DMS 273 (cell line): ENCODE data around the gene SPRYD3.
"Not testable (repeated sequence)": the region's sequence is repeated elsewhere in the genome, so short reads cannot be mapped to it uniquely, and the experiment has no call there.

Source experiments
- DNase-seq: peaks from one replicate; lab custom pipeline; 2025; ENCODE audit not compliant: unreplicated experiment; lab: John Stamatoyannopoulos, UW

SPRYD3 gene

DNA sequence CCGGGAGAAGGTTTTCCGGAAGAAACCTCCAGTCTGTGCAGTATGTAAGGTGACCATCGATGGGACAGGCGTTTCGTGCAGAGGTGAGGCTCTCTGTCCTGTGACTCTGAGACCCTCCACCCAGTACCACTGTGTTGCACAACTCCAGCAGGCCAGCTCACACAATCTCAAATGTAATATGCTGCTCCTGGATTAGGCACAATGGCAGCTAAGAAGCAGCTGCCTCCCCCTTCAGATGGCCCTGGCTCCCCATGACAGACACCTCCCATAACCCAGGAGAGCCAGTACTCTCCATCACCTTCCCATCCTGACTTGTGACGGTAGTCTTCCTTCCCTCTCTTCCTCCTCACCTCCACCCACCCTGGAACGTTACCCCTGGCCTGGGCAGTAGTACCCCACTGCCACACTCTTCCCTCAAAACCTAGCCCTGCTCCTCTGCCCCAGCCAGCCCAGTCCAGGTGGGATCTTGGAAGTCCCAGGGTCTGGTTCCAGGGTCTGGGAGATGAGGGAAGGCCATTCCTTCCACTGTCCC, 27.2 kb downstream of the SPRYD3 start:
- DNase-seq, result no peak

DNA sequence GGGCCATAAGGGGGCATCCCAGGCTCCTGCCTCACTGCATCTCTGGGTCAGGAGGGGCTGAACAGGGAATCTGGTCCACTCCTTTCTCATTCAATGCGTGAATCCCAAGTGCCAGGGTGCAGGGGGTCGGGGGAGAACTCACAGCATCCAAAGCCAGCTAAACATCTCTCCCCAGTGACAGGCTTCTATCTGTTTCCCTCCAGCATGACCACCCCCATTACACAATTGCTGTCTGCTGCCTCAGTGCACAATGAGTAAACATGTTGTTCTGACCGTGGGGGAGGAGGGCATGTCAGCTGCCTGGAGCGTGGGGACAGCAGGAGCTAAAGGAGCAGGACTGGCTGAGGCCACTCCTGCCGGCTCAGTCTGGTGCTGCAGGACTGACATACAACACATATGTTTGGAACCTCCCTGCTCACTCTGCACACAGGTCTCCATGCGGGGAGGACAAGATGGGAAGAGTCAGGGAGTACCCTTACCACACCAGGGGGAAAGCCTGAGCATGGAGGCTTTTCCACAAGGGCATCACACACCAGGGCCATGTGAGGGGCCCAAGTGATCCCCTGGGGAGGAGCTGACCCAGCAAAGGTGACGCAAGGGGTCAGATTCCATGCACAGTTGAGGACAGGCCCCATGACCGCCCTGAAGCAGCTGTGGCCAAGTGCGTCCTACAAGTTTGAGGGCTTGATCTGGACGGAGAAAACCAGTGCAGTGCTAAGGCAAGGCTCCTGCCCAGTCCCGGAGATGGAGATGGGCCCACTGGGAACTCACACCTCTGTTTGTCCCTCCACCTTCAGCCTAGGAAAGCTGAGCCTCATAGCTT, 27.9 kb downstream of the SPRYD3 start:
- peak; percentile 40 for DNase-seq

DNA sequence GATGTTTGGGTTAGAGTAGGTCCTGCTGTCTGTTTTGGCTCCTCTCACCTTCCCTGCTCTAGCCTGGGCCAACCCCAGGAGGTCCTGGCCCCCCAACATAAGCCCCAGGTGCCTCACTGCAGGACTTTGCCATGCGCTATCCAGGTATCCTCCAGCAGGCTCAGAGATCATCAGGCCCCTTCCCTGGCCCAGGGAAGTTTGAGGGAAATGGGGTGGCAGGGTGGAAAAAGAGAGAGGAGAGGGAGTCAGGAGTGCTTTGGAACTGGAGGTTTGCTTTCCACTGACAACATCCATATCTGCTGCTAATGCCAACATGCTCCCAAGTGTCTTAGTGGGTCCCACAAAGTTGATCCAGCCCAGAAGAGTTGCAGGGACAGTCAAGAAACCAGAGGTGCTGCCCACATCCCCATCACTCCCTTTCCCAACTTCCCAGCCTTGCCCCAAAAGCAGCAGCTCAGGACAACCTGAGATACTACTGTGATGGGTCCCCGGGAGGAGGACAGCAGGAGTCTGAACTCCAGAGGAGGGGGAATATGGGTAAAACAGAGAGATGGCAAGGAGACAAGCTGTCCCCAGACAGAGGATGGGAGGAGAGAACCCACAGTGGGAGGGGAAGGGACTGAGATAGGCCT, 28.6 kb downstream of the SPRYD3 start:
- DNase-seq, result no peak

DNA sequence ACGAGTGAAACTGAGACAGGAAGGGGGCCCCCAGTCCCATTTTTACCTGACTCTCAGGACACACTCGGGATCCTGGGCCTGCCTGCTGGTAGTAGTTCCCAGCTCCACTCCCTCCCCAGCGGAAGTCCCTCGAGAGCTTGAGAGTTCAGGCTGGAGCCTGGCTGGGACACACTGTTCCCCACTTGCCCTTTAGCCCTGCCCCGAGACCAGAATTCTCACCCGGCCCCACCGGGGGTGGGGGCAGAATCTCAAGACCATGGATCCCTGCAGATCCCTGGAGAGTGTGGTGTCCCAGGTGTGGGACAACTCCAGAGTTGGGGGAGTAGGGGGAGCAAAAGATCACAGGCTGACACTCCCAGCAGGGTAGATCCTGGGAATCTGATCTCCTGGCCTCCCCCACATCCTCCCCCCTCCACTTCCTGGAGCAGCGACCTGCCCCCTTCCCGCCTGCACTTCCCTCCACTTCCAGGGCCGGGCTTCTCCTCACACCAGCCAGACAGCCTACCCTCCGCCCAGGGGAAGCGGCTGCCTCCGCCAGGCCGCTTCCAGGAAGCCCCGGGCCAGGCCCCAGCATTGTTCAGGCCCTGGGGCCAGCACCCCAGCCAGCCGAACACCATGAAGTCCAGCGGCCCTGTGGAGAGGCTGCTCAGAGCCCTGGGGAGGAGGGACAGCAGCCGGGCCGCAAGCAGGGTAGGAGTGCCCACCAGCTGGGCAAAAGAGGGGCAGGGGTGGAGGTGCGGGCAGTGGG, 29.4 kb downstream of the SPRYD3 start, which contains the start of gene TNS2:
Gene TNS2, plus strand, starts transcription at position 495 of the 748 bp plus-strand sequence. Its CDS starts 121 bp downstream, at position 616.
- DNase-seq, result peak; percentile 70

DNA sequence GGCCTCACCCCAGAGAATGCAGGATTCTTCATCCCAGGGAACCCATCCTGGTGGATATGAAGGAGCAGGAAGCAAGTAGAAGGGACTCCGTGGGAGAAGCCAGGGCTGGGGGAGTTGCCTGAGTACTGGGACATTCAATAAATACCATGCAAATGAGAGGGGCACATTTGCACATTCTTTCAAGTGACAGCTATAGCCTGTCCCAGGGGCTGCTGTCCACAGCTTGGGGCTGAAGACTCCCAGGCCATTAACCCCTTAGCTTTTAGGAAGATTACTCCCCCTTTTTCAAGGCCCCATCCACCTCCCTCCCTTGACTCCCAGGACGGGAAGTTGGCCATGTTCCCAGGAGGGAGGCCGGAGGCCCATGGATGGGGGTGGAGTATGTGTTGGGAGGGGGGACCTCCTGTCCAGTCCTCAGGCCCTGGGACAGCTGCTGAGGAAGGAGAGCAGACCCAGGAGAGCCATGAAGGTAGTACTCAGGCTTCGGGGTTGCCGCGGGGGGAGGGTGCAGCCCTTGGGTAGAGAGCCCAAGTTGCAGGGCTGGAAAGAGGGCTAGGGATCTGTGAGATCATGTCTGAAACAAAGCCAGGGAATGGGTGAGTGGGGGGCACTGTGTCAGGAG, 30.3 kb downstream of the SPRYD3 start:
- peak; percentile 61 for DNase-seq

DNA sequence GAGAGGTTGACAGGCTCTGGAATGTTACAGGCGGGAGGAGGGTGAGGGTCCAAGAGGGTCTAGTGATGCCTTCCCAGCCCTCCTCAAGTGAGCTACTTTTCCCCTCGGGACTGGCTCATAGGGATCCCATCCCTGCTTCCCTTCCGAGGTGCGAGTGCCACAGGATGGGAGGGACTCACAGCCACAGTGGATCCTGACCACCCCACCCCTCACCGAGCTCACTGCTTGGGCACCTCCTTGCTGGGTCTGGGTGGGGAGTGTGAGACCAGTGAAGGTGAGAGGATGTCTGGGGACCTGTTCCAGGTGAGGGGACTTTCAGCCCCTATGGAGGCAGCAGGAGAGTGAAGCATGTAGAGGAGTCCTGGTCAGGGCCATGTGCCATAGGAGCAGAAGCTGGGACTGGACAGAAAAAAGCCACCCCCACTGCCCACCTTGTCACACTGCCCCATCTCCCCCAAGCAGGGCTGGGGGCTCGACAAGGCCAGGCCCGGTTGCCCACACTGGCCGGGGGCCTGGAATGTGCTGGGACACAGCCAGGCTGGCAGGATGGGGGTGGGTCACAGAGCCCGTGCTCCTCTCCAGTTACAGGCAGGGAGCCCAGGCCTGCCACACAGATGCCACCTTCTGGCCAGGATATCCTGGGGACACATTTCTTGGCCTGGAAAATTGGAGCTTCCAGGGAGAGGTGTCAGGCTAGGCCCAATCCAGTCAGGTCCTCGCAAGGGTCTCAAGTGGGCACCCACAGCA, 31.0 kb downstream of the SPRYD3 start:
- peak; percentile 81 for DNase-seq

DNA sequence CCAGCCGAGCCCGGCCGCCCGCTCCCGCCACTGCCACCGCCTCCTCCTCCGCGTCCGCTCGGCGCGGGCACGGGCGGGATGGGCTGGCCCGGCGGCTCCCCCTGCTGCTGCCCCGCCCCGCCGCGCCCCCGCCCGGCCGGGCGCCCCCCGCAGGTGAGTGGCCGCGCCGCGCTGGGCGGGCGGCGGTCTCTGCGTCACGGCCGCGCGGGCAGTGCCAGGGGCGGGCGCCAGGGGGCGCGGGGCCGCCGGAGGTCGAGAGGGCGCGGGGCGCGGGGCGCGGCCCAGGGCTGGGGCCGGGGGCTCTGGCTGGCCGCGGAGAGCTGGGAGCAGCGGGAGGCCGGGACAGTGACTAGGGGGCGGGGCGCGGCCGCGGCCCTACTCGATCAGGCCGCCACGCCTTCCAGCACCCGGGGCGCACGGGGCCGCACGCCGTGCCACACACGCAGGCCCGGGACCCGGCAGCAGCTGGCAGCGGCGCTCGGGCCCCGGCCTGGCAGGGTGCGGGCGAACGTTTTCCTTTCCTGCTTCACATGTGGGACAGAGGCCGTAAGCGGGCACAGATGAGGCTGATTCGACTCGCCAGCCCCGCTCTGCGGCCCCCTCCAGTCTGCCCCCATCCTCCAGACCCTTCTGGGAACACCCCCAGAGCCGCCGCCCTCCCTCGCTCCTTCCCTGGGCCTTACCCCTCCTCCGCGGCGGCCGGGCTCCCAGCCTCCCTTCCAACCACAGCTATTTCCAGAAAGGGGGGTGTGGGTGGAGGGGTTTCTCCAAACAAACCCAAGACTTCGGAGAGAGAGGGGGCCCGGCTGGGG, 31.8 kb downstream of the SPRYD3 start:
- DNase-seq, result peak; percentile 84

DNA sequence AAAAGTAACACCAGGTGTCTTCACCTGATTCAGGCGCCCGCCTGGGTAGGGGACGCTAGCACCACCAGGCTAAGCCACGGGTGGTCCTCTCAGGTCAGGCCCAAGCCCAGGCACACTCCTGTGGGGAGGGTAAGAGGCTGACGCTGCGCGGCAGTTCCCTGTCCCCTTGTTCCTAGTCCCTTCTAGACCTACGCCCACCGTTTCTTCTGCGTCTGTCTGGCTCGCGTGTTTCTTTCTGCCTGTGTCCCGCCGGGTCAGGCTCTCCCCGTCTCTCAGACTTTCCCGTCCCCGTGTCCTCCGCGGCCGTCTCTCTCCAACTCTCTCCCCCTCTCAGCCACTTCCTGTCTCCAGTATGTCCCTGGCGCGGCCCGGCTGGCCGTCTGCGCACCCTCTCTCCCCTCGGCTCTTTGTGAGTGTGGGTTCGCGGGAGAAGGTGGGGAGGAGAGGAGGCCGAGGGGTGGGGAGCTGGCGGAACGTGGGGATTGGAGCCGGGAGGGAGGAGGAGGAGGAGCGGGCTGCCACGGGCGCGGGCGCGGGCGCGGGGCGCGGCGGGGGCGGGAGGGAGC, 32.5 kb downstream of the SPRYD3 start:
- DNase-seq, result peak; percentile 73

DNA sequence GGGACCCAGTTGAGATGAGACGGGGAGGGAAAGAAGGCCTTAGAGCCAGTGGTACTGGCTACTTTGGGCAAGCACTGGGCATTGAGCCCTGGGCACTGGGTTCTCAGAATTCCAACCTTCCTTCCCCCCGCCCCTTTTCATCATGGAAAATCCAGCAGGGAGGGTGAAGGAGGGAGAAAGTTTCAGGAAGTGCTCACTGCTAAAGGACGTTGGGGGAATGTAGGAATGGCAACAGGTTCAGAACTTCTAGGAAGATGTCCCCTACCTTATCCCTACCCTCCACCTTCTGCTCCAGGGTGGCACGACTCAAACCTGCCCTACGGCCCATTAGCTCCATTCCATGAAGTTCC, 33.5 kb downstream of the SPRYD3 start:
- no peak for DNase-seq

DNA sequence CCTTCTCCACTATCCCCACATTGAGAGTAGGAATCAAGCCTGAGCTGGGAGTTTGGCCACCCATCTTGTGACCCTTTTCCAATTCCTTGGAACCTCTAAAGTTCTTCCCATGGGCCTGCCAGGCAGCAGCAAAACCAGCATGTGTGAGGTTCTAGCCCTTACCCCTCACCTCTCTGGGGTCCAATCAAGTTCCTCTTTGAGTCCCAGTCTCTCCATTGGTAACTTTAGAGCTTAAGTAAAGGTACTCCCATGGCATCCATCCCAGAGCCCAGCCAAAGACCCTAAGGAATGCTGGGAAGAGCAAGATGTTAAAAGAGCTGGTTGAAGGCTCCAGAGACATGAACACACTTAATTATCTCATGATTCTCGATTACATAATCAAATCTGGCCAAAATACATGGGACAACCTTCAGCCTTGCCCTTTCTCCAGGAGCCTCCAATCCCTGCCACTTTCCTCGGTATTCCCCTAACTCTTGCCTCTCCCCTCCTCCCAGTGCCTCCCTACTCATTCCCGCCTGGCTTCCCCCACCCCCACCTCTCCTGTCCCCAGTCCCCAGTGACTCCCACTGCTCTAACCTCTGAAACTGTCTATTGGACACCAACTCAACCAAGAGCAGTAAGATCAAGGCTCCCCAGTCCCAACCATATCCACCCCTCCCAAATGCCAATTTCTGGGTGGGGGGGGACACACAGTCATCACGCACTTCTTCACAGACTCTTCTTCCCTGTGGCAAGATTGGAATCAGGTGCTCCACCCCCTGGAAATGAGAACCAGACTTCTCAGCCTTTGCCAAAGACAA, 34.1 kb downstream of the SPRYD3 start:
- DNase-seq, result no peak

DNA sequence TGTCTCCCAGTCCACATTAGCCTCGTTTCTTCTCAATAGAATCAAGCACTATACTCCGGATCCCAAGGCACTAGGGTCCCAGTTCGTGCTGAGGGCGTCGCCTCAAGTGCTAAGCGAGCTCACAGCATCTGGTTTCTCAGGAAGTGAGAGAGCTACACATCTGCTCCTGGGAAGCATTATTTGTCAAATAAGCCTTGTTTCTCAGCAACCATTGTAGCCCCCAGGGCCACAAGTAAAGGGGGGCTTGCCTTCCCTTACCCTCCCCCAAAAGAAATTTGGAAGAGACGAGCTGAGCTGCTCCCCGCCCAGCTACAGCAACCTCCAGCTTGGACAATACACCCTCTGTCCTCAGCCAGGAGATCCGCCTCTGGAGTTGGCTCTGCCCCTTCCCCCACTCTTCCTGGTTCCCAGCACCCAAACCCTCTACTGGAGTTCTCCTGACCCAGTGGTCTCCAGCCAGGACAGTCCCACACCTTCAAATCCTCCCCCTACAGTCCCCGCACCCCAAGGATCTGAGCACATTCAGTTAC, 35.1 kb downstream of the SPRYD3 start:
- peak; percentile 57 for DNase-seq

DNA sequence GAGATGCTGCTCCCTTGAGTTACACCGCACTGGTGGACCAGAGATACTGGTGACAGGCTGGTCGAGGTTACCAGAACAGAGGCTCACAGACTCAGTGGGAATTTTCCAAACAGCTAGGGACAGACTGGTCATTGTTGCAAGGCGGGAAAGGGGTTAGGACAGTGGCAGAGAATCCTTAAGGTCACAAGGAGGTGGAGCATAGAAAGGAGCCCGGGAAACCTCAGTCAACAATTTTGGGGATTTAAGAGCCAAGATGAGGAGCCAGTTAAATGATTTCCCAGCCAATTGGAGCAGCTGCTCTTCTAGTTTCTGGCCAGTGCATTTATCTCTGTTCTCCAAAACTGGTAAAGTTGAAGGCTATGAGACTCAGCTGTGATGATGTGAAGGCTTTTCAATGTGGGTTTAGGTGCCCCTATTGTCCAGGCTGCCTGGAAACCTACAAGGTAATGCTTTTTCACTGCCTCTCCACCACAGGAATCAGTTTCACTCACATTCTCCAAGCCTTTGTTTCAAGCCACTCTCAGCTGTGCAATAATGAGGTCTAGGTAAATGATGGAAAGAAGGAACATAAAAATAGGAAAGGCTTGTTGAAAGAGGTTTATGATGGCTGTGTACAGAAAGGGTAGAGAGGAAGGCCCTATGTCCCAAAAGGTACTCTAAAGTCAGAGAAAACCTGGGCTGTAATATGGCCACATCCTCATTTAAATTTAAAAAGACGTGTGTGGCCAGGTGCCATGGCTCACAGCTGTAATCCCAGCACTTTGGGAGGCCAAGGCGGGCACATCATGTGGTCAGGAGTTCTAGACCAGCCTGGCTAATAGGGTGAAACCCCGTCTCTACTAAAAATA, 36.4 kb downstream of the SPRYD3 start:
- DNase-seq, result no peak

DNA sequence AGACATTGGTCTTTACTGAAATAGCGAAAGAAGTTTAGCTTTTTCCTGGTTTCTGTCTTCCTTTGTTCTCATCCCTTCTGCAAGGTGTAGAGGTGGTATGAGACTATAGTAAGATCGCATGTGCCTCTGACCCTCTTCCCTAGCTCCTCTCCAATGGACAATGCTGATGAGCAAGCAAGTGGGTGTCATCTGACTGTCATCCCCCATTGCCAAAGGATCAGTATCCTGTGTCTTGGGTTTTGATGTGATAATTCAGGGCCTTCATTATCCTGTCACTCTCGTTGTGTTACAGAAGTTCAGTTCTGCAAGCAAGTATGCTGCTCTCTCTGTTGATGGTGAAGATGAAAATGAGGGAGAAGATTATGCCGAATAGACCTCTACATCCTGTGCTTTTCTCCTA, 39.3 kb downstream of the SPRYD3 start:
- DNase-seq, result no peak

DNA sequence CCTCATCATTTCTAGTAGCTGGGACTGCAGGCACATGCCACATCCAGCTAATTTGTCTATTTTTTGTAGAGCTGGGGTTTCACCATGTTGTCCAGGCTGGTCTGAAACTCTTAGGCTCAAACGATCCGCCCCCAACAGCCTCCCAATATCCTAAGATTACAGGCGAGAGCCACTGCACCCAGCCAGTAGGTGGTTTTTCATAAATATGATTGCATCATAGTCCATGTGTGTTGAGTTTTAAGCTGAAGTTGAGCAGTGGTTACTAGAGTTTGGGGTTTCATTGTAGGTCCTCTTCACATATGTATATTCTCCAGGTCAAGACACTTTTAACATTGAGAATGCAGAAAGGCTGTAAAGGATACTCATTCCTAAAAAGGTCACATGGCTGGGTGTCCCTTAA, 42.4 kb downstream of the SPRYD3 start:
- DNase-seq, result no peak

DNA sequence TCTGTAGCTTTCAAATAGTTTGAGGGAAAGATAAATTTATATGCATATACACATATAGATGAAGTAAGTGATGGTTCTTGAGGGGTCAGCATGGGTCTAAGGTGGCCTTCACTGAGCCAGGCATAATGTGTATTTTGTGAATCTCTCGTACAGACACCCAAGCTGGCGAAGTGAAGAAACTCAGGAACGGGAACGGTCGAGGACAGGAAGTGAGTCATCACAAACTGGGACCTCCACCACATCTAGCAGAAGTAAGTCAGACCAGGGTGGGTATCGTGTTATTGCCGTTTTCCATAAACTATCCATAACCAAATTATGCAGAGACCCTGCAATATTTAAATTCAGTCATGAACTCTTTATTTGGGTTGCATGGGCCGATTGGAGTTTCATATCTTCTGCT, 44.7 kb downstream of the SPRYD3 start:
- no peak for DNase-seq

DNA sequence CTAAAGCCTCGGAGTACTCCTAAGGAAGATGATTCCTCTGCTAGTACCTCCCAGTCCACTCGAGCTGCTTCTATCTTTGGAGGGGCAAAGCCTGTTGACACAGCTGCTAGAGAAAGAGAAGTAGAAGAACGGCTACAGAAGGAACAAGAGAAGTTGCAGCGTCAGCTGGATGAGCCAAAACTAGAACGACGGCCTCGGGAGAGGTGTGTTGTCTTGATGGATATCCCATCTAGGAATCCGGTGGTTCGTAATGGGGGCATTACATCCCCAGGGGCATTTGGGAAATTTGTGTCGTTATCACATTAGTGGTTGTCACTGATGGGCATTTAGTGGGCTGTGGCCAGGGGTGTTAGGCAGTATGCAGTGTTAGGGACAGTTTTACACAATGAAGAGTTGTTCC, 45.4 kb downstream of the SPRYD3 start:
- not testable (repeated sequence) for DNase-seq

DNA sequence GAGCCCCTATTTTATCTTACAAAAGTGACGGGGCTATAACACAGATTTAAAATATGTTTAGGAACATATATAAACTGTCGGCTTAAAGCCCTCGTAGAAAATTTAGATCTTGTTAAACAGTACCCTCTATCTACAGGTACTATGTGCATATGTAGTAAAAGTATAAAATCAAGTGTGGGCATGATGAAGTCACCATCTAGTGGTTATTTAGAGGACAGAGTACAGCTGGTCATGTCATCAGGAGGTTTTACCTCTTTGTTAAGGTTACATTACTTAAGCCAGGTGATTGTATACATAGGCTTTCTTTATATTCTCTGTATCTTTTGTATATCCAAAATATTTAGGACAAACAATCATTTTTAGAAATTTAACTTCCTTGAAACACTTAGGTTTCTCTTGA, 47.6 kb downstream of the SPRYD3 start:
- no peak for DNase-seq
